GM10847 (cell line): ENCODE results near the gene RFC5.

Experiments
- POLR2A ChIP-seq: IDR thresholded peaks from 2 replicates; pipeline ENCODE4 v1.6.1; 2011; ENCODE audit not compliant: insufficient read length; ENCODE audit errors: extremely low read depth

Gene RFC5

GRCh38 chr12:118035190-118036041, 18.9 kb downstream of the RFC5 start:
- TF ChIP-seq POLR2A: no peak

DNA sequence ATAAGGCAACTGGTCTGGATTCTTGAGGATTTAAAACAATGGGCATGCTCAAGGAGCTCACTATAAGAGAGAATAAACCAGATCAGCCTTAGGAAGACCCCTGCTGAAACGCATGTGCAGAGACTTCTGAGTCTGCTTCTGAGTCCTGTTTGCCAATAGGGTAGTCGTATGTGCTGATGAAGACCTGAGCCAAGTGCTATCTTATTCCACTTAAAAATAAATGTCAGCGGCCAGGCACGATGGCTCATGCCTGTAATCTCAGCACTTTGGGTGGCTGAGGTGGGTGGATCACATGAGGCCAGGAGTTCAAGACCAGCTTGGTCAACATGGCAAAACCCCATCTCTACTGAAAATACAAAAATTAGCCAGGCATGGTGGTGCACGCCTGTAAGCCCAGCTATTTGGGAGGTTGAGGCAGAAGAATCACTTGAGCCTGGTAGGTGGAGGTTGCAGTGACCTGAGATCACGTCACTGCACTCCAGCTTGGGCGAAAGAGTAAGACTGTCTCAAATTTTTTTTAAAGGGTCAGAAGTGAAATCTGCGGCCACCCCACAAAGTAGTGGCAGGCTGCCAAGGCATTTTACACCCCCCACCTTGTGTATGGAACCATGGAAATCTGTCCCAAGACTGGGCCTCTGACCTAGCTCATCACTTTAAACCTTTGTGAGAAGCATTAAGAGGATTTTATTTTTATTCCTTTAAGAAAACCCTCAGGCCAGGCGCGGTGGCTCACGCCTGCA, 20.3 kb downstream of the RFC5 start:
- TF ChIP-seq POLR2A: no peak

DNA sequence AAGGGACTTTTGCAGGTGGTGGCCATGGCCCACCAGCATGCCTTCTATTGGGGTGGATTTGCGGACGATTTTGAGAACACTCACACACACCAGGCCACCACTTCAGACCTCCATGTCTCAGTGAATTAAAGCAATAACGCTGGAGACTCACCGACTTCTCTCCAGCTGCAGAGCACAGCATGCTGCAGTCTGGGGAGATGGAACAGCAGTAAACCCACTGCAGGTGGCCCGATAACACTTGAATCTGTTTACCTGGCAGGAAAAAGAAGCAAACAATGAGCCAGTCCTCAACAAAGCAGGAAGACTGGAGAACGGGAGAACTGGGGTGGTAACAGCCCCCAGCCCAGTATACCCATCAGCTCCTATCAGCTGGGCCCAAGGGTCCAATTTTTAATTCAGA, 21.6 kb downstream of the RFC5 start:
- TF ChIP-seq POLR2A: no peak

- TF ChIP-seq POLR2A: no peak
Measured at GRCh38 chr12:118042091-118042490, 25.6 kb downstream of the RFC5 start.

DNA sequence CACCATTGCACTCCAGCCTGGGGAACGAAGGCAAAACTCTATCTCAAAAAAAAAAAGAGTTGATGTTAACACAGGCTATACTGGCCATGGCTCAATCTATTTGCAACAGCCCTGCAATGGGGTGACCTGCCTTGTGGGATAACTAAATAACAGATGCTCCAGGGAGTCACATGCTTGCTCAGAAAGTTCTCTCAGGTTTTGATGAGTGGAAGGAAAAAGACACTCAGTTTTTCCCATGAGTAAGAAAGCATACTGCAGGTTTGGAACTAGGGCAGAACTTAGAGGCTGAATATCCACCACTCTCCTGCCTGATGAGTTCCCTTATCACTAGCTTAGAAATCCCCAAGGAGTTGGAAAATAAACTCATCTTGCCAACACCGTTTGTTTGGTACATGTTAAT, 27.6 kb downstream of the RFC5 start:
- no peak for TF ChIP-seq POLR2A

GRCh38 chr12:118044577-118044976, 28.1 kb downstream of the RFC5 start:
- no peak for TF ChIP-seq POLR2A

DNA sequence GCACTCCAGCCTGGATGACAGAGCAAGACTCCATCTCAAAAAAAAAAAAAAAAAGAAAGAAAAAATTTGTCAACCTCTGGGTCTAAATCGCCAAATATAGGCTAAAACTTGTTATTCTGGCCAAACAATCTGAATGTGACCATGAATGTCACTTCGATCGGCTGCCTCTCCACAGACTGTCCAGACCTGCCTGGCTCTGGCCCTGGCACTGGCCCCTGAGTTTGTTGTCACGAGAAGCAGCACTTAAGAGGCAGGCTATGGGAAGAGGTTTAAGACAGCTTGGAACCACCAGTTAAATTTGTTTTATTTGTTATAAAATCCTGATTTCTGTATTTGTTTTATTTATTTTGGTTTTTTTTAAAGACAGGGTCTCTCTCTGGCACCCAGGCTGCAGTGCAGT, 29.9 kb downstream of the RFC5 start:
- no peak for TF ChIP-seq POLR2A

- TF ChIP-seq POLR2A: no peak
Measured at GRCh38 chr12:118050972-118051910, 34.7 kb downstream of the RFC5 start.

DNA sequence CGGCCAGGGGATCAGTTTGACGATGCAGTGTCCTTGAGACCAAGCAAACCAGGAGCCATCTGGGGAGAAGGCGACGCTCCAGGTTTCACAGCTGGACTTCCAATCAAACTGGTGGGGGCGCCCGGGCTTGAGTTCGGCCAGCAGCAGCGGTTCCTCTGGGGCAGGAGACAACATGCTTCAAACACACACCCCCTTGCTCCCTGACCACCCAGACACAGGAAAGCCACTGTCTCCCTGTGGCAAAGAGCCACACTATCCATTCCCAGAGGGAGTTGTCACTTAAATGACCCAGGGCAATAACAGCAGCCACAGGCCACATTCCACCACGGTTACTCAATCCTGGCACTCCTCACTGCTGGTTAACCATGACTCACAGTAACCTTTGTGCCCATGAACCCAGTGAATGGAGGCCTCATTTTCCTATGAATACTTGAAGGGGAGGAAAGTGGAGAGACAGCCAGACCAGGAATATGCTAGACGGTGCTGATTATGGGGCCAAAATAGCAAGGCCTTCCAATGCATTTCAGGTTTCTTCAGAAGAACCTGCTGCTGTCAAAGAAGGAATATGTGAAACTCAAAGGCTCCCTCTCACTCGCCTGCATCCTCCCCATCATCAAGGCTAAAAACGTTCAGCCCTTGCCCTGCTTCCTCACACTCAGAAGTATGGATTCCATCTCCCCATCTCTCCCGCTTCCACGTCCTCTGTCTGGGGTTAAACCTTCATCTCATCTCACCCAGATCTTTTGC, 36.0 kb downstream of the RFC5 start:
- TF ChIP-seq POLR2A: no peak

GRCh38 chr12:118053071-118053985, 36.8 kb downstream of the RFC5 start:
- TF ChIP-seq POLR2A: no peak

DNA sequence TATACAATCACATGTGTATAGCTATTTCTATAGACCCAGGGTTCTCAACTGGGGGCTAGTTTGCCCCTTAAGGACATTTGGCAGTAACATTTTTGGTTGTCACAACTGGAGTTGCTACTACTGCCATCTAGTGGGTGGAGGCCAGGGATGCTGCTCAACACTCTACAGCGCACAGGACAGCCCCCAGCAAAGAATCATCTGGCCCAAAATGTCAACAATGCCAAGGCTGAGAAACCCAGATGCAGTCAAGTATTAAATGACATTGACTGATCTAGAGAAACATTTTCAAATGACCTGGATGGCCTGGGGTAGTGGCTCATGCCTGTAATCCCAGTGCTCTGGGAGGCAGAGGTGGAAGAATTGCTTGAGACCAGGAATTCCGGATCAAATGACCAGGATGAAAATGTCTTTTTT, 38.6 kb downstream of the RFC5 start:
- TF ChIP-seq POLR2A: no peak

- TF ChIP-seq POLR2A: no peak
Measured at GRCh38 chr12:118055865-118056773, 39.6 kb downstream of the RFC5 start.

GRCh38 chr12:118058227-118058626, 41.7 kb downstream of the RFC5 start:
- TF ChIP-seq POLR2A: no peak

GRCh38 chr12:118058881-118059280, 42.4 kb downstream of the RFC5 start:
- no peak for TF ChIP-seq POLR2A
